Upper lobe of right lung (tissue), 1 donor: Measurements from ENCODE around the gene INSIG2. TPM values are rescaled to one million over a fixed set of nuclear protein-coding genes. Genes with fewer than 3 reads are reported as not detected.
"Not testable (repeated sequence)": the region's sequence is repeated elsewhere in the genome, so short reads cannot be mapped to it uniquely, and the experiment has no call there.

Source experiments
- ATAC-seq: fragments of 200-7000 bp; cut with Tn5 transposase; one replicate; pipeline ENCODE4 v1.9.1; 2020; ENCODE audit warnings: mild to moderate bottlenecking, moderate library complexity
- DNase-seq: peaks from one replicate; pipeline ENCODE4 v3.0.0-alpha.2; 2020
- H3K27ac ChIP-seq: fragments of 200-600 bp; one replicate; pipeline ENCODE4 v1.8.0; 2022
- H3K27me3 ChIP-seq: fragments of 200-600 bp; one replicate; pipeline ENCODE4 v1.8.0; 2022; ENCODE audit warnings: mild to moderate bottlenecking
- H3K36me3 ChIP-seq: fragments of 200-600 bp; one replicate; pipeline ENCODE4 v1.8.0; 2022
- H3K4me1 ChIP-seq: fragments of 200-600 bp; one replicate; pipeline ENCODE4 v1.8.0; 2022
- H3K4me3 ChIP-seq: fragments of 200-600 bp; one replicate; pipeline ENCODE4 v1.8.0; 2022; ENCODE audit warnings: mild to moderate bottlenecking
- H3K9me3 ChIP-seq: fragments of 200-600 bp; one replicate; pipeline ENCODE4 v1.8.0; 2022
- intact Hi-C: fragments of 100-400 bp; cut with DNase I; formaldehyde crosslinking; loops from one replicate; pipeline ENCODE4 v1.11.0; 2022
- total RNA-seq: library from RNA; stranded (reverse); fragmentation: NEBNext Ultra II Directional; extraction: Animal tissue kit (Norgen Biotek cat#: 25700); gene quantifications from one replicate; pipeline ENCODE4 v1.2.1, GENCODE V29; 2021
- TF ChIP-seq, protein P1 (sequence below): fragments of 200-600 bp; IDR thresholded peaks from one replicate; pipeline ENCODE4 v1.8.0; 2022; ENCODE audit warnings: antibody characterized with exemption
- donor health status: DM: no; HTN: yes; CAD: no; lungs with severe emphysema.

Gene INSIG2
- total RNA-seq, 1 donor from 2014 or later = 42.0 TPM

DNA sequence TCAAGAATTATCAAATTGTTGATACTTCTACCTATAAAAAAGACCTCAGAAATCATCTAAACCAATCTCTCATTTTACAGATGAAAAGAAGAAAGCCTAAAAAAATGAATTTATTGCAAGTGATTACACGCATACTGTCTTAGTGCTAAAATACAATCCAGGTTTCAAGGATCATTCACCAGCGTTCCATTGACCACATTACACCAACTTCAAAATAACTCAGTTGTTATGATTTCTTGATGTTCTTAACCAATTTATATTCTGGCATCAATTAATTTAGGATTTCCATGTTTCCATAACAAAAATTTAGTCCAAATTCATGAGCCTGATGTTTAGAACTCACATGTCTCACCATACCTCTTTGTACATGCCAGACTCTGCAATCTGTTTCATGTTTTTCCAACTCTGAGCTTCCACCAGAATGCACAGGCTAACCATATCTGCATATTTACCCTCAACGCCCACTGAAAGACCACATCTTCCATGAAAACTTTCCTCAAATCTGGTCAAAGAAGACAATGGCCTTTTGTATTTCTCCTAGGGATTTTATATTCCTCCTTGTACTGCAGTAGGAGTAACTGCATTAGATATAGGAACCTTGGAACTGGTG is 2.1 kb upstream of the INSIG2 start:
- ATAC-seq = no peak
- intact Hi-C loops = no loop called here
- Histone ChIP-seq H3K27ac (no peak overlapping the region), H3K36me3 (no peaks in the 10 kb centered on the region), H3K27me3 (no peaks in the 10 kb centered on the region), H3K9me3 (no peaks in the 10 kb centered on the region), H3K4me3 (no peak overlapping the region), H3K4me1 (peaks cover 11% of the 10 kb centered on the region)
- DNase-seq = no peak
- TF ChIP-seq, protein P1, sequence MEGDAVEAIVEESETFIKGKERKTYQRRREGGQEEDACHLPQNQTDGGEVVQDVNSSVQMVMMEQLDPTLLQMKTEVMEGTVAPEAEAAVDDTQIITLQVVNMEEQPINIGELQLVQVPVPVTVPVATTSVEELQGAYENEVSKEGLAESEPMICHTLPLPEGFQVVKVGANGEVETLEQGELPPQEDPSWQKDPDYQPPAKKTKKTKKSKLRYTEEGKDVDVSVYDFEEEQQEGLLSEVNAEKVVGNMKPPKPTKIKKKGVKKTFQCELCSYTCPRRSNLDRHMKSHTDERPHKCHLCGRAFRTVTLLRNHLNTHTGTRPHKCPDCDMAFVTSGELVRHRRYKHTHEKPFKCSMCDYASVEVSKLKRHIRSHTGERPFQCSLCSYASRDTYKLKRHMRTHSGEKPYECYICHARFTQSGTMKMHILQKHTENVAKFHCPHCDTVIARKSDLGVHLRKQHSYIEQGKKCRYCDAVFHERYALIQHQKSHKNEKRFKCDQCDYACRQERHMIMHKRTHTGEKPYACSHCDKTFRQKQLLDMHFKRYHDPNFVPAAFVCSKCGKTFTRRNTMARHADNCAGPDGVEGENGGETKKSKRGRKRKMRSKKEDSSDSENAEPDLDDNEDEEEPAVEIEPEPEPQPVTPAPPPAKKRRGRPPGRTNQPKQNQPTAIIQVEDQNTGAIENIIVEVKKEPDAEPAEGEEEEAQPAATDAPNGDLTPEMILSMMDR = no peak

DNA sequence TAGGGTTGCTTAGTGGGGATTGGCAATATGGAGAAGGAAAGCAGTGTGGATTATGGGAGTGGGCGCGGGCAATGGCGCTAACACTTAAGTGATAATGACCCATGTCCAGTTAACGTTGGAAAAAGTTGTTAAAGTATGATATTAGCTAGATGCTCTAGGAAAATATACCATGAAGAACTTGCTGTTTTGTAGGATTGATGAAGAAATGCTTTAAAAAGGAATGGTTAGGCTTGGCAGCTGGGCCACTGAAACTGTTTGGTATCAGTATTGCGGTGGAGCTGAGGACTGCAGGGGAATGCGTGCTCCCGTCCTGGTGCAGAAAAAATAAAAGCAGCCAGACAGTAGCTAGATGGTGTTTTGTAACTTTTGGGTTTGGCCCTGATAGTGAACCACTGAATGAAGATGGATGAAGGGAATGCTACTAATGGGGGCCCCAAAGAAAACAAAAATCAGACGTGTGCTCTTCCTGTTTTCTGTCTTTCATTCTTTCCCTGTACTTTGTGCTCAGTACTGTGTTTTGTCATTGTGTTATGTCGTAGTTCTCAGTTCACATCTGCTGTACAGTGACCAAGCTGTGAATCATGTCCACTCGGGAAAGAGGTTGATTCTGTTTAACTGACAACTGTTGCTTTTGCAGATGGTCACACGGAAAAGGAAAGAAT is 999 bp downstream of the INSIG2 start:
- Histone ChIP-seq H3K36me3 (no peaks in the 10 kb centered on the region), H3K4me3 (peak overlapping the region; percentile 88), H3K27ac (peak overlapping the region; percentile 81), H3K4me1 (peaks cover 19% of the 10 kb centered on the region), H3K9me3 (no peaks in the 10 kb centered on the region), H3K27me3 (no peaks in the 10 kb centered on the region)
- intact Hi-C loops = no loop called here
- peak; percentile 52 for ATAC-seq
- no peak for DNase-seq
- TF ChIP-seq, protein P1 = peak; percentile 36

DNA sequence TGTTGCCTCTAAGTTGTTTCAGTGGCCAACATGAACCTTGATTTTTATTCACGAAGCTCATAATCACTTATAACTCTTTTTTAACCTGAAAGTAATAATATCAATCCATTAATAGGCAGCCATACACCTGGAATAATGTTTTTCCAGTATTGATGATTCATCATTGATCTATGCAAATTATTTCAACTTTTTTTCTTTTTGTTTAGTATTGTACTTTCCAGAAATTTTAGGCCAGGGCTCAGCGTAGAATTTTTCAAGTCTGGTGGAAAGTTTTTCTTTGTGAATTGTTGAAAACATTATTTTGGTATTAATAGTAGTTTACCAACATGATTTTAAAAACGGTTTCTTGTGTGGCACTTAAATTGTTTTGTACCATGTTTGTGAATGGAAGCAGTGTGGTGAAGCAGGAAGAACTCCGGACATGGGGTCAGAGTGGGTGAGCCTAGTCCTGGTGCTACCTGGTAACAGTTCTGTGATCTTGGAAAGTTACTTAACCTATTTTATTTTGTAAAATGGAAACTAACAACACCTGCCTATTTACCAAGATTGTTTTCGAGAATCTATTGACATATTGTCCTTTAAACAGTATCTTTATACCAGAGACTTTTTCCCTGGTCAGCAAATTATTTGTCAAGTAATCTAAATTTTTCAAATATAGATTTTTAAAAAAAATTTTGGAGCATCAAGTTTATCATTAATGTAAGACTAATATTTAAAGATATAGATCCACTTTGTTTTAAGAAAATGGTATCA is 2.3 kb downstream of the INSIG2 start:
- H3K27me3 ChIP-seq = no peaks in the 10 kb centered on the region

DNA sequence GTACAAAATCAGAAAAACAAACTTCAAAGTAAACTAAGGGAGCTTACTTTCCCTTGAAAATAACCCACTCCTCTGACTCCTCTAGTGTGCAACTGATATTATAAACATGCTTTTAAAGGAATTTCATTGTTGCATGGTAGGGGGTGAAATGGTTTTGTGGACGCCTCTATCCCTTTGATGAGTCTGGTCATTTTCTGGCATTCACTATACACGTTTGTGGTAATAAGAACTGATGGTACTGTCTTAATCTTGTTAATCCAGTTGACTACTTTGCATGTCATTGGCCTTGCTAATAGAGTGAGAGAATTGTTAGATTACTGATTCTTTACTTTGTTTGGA is 2.8 kb downstream of the INSIG2 start:
- H3K27me3 ChIP-seq = no peaks in the 10 kb centered on the region
- peaks cover 28% of the 10 kb centered on the region for H3K4me1 ChIP-seq
- H3K36me3 ChIP-seq = no peaks in the 10 kb centered on the region
- H3K9me3 ChIP-seq = no peaks in the 10 kb centered on the region
- TF ChIP-seq, protein P1 = no peak
- DNase-seq (no peak), ATAC-seq (no peak)
- H3K27ac ChIP-seq = no peak overlapping the region
- intact Hi-C loops = no loop called here
- no peak overlapping the region for H3K4me3 ChIP-seq

More for the DNA sequence above, 2.3 kb downstream of the INSIG2 start:
- no peaks in the 10 kb centered on the region for H3K36me3 ChIP-seq
- H3K4me3 ChIP-seq = peak overlapping the region; percentile 88
- H3K9me3 ChIP-seq = no peaks in the 10 kb centered on the region
- TF ChIP-seq, protein P1 = no peak
- DNase-seq (no peak), ATAC-seq (no peak)
- intact Hi-C loops = no loop called here
- H3K4me1 ChIP-seq = peaks cover 27% of the 10 kb centered on the region
- H3K27ac ChIP-seq = peak overlapping the region; percentile 81

DNA sequence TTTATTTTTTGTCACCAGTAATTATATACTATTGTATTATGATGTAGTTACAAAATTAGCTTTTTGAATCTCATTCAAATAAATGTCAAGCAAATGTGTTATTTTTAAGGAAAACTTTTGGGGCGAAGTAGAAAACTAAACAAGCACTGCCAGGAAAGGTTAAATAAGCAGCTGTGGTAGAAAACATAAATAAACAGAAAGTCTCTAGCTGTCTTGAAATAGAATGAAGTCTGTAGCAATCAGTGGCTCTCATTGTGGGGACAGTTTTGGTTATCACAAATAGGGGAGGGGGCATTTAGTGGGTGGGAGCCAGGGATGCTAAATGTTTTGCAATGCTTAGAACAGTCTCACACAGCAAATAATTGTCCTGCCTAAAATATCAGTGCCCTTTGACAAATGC is 3.4 kb downstream of the INSIG2 start:
- Histone ChIP-seq H3K9me3 (no peaks in the 10 kb centered on the region), H3K36me3 (peaks cover under 1% of the 10 kb centered on the region), H3K27me3 (no peaks in the 10 kb centered on the region), H3K4me1 (peaks cover 28% of the 10 kb centered on the region), H3K27ac (no peak overlapping the region), H3K4me3 (no peak overlapping the region)
- TF ChIP-seq, protein P1 = no peak
- DNase-seq = no peak
- no peak for ATAC-seq
- intact Hi-C loops = no loop called here

DNA sequence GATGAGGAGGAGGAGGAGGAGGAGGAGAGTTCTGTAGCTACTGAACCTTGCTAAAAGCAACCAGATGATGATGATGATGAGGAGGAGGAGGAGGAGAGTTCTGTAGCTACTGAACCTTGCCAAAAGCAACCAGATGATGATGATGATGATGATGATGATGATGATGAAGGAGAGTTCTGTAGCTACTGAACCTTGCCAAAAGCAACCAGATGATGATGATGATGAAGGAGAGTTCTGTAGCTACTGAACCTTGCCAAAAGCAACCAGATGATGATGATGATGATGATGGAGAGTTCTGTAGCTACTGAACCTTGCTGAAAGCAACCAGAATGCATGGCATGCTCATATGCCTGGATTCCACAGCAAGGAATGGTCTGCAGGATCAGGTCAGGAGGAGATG is 5.8 kb downstream of the INSIG2 start:
- DNase-seq, ATAC-seq, H3K27me3 ChIP-seq, H3K9me3 ChIP-seq, H3K36me3 ChIP-seq, intact Hi-C loops, H3K4me3 ChIP-seq, H3K27ac ChIP-seq: not testable (repeated sequence)
- H3K4me1 ChIP-seq = peaks cover 50% of the 10 kb centered on the region
